GM19395 (cell line): Measurements from ENCODE around the gene CDCA7.
"Not testable (repeated sequence)": the region's sequence is repeated elsewhere in the genome, so short reads cannot be mapped to it uniquely, and the experiment has no call there.

Source experiments
- ATAC-seq: cut with Tn5 transposase; IDR thresholded peaks from one replicate; pipeline ENCODE4 v1.9.1; 2021; ENCODE audit warnings: mild to moderate bottlenecking, moderate library complexity; ENCODE audit not compliant: unreplicated experiment

CDCA7 gene

GRCh38 chr2:173354582-173355131 is at the start of gene CDCA7:
Gene CDCA7 (plus strand): TSS chr2:173354872. CDS start chr2:173354964, 92 bp downstream.
- peak; percentile 61 for ATAC-seq

- ATAC-seq: no peak
Observed at GRCh38 chr2:173305303-173305702, 49.4 kb upstream of the CDCA7 start.

GRCh38 chr2:173307293-173307692 is 47.4 kb upstream of the CDCA7 start:
- no peak for ATAC-seq

- not testable (repeated sequence) for ATAC-seq
Observed at GRCh38 chr2:173309370-173309769, 45.3 kb upstream of the CDCA7 start.

- ATAC-seq: no peak
Observed at GRCh38 chr2:173311844-173312606, 42.6 kb upstream of the CDCA7 start.

- ATAC-seq: no peak
Observed at GRCh38 chr2:173323371-173323770, 31.3 kb upstream of the CDCA7 start.

GRCh38 chr2:173326806-173327205 is 27.9 kb upstream of the CDCA7 start:
- no peak for ATAC-seq

GRCh38 chr2:173327421-173327820 is 27.3 kb upstream of the CDCA7 start:
- ATAC-seq: no peak

GRCh38 chr2:173333003-173333402 is 21.7 kb upstream of the CDCA7 start:
- not testable (repeated sequence) for ATAC-seq

GRCh38 chr2:173339807-173340206 is 14.9 kb upstream of the CDCA7 start:
- no peak for ATAC-seq

GRCh38 chr2:173343921-173344320 is 10.8 kb upstream of the CDCA7 start:
- no peak for ATAC-seq

GRCh38 chr2:173346035-173346434 is 8.6 kb upstream of the CDCA7 start:
- no peak for ATAC-seq

GRCh38 chr2:173347305-173348168 is 7.1 kb upstream of the CDCA7 start:
- peak; percentile 59 for ATAC-seq

- ATAC-seq: no peak
Observed at GRCh38 chr2:173349287-173349686, 5.4 kb upstream of the CDCA7 start.

- no peak for ATAC-seq
Observed at GRCh38 chr2:173350383-173350782, 4.3 kb upstream of the CDCA7 start.

- no peak for ATAC-seq
Observed at GRCh38 chr2:173351879-173352278, 2.8 kb upstream of the CDCA7 start.

- no peak for ATAC-seq
Observed at GRCh38 chr2:173353556-173353955, 1.1 kb upstream of the CDCA7 start.

GRCh38 chr2:173354073-173354581 is 545 bp upstream of the CDCA7 start:
- peak; percentile 55 for ATAC-seq

GRCh38 chr2:173355132-173355865 is 627 bp downstream of the CDCA7 start:
- peak; percentile 39 for ATAC-seq

GRCh38 chr2:173355866-173356508 is 1.3 kb downstream of the CDCA7 start:
- ATAC-seq: no peak
